NCI-H2029 (cell line): ENCODE measurements around the gene FOXS1.
"Not testable (repeated sequence)": the region's sequence is repeated elsewhere in the genome, so short reads cannot be mapped to it uniquely, and the experiment has no call there.

ENCODE experiments used
- DNase-seq: peaks from one replicate; lab custom pipeline; 2025; lab: John Stamatoyannopoulos, UW

The FOXS1 gene

DNA sequence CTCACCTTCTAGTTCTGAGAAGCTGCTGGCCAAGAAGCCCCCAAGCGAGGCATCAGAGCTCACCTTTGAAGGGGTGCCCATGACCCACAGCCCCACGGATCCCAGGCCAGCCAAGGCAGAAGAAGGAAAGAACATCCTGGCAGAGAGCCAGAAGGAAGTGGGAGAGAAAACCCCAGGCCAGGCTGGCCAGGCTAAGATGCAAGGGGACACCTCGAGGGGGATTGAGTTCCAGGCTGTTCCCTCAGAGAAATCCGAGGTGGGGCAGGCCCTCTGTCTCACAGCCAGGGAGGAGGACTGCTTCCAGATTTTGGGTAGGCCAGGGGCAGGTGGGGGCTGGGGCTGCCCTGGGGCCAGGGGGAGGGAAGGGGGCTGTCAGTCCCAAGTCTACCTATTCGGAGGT lies 24.0 kb downstream of the FOXS1 start:
- DNase-seq, result no peak

DNA sequence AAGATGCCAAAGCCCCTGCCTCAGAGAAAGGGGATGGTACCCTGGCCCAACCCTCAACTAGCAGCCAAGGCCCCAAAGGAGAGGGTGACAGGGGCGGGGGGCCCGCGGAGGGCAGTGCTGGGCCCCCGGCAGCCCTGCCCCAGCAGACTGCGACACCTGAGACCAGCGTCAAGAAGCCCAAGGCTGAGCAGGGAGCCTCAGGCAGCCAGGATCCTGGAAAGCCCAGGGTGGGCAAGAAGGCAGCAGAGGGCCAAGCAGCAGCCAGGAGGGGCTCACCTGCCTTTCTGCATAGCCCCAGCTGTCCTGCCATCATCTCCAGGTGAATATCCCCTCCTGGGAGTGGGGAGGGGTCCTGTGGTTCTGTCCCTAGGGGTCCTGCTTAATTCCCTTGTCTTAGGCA lies 25.2 kb downstream of the FOXS1 start:
- DNase-seq, result no peak

DNA sequence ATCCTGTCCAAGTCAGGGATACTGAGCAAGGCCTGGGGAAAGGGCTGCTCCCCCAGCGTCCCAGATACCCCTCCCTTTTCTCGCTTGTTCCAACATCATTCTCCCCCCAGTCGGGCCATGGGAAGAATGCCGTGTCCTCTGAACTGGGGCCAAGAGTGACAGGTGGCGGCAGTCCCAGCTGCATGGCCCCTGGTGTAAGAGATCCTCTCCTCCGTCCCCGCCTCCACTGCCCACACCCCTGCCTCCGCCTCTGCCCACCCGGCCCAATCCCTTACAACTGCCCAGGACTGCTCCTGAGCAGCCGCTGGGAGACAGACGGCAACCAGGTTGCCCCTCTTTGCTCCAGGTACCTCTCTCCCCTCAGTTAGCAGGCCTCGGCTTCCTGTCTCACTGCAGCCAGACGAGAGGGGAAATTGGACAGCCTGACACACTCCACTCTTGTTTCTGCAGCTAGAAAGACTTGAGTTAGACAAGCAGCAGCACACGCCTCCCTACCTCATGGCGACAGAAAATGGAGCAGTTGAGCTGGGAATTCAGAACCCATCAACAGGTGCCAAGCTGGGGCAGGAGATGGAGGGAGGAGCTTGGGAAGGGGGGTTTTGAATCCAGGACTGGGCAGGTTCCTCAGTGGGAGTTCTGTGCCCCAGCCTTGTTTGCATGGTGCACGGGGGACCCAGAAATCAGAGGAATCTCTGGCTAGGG lies 26.2 kb downstream of the FOXS1 start, which contains the start of gene MYLK2:
TSS of gene MYLK2 (plus strand) at position 274 of the 702 bp plus-strand sequence. CDS start at position 499, 225 bp downstream.
- DNase-seq, result peak; percentile 64

DNA sequence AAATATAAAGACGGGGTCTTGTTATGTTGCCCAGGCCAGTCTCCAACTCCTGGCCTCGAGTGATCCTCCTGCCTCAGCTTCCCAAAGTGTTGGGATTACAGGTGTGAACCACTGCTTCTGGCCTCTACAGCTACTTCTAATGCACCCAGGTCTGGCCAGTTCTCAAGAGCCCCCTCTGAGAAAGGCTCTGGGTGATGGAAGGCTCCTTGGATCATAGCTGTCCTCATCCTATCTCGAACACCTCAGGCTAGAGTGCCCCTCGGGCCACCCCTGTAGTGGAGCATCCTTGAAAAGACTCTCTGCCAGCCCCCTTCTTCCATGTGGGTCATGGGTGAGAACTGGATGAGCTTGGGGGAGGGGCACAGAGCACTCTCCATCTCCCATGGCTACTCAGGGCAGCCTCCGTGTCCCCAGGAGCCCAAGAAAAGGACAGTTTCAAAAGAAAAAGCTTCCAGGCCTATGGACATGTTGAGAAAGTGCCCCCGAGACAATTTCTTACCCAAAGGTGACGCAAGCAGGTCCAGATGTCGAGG lies 27.0 kb downstream of the FOXS1 start:
- DNase-seq, result no peak

DNA sequence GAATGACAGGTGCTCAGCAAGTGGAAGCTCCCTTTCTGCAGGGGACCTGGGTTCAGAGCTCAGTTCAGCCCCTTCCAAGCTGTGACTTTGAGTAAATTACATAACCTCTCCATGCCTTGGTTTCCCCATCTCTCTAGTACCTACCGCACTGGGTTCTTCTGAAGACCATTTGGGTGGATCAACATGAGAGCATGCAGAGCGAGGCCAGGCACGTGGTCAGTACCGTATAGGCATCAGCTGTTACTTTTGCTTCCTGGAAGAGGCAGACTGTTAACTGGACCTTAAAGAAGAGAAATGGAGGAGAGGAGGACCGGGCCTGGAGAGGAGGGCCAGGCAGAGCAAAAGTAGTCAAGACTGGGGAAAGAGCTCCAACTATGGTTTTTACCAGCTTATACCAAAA lies 27.9 kb downstream of the FOXS1 start:
- DNase-seq, result no peak

DNA sequence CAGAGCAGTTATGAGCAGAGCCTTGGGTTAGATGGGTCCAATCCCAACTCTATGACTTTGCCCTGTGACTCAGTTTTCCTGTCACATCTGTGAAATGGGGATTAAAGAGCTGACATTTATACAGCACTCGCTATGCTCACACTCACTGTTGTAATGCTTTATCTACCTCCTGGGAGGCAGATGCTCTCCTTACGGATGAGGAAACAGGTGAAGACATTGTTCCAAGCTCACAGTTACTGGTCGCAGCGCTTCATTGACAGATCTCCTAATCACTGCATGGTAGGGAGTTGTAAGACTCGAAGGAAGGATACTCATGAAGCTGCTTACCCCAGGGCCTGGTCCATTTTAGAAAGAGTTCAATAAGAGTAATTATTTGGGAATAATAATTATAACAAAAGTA lies 29.2 kb downstream of the FOXS1 start:
- no peak for DNase-seq

DNA sequence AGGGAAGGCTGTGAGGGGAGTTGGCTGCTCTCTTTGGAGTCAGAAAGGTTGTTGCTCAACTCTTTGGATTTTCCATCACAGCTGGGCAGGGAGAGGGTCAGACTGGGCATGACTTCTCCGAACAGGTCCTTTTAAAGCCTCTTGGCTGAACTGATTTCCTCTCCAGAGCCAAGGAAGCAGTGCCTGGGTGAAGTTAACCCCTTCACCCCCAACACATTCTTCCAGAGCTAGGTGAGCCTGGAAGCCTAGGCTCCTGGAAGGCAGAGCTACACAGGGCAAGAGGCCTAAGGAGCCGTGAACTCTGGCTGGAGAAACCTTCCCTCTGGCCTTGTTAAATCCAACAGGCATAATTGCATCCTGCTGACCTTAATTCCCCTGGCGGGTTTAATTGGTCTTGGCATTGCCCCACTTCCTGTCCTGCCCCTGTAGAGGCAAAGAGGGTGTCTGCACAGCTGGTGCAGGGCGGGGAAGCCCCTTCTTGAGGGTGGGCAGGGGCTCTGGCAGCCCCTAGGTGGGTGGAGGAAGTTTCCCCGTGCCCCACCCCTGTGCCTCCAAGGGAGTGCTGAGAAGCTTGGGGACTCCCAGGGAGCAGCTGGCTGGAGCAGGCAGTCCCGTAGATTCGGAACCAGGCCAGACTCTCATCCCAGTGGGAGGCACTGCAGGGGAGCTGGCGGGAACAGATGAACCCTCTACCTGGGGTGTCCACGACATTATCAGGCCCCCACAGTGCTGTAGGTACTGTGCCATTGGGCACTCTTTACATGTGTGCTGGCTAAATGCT lies 29.8 kb downstream of the FOXS1 start:
- no peak for DNase-seq

DNA sequence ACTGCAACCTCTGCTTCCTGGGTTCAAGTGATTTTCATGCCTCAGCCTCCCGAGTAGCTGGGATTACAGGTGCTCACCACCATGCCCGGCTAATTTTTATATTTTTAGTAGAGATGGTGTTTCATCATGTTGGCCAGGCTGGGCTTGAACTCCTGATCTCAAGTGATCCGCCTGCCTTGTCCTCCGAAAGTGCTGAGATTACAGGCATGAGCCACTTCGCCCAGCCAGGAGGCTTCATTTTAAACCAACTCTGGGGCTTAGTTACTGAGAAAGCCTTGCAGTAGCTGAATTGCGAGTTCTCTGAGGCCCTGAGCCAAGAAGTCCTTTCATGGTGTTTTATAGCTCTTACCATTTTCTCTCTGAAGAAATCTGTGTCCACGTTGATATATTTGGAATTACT lies 31.3 kb downstream of the FOXS1 start:
- not testable (repeated sequence) for DNase-seq

DNA sequence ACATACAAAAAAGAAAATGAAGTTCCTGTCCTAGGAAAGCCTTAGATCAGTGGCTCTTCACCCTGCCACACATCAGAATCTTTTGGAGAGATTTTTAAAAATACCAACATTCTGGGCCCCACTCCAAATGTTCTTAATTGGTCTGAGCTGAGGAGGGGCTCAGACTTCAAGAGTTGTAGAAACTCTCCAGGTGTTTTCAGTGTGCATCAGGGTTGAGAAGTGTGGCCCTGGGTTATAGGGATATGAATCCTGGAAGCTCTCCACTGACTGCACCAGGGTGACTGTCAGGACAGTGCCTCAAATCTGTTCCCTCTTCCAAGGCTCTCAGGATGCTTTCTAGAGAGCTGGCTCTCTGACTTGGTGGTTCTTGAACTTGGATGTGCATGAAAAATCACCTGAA lies 31.8 kb downstream of the FOXS1 start:
- no peak for DNase-seq

DNA sequence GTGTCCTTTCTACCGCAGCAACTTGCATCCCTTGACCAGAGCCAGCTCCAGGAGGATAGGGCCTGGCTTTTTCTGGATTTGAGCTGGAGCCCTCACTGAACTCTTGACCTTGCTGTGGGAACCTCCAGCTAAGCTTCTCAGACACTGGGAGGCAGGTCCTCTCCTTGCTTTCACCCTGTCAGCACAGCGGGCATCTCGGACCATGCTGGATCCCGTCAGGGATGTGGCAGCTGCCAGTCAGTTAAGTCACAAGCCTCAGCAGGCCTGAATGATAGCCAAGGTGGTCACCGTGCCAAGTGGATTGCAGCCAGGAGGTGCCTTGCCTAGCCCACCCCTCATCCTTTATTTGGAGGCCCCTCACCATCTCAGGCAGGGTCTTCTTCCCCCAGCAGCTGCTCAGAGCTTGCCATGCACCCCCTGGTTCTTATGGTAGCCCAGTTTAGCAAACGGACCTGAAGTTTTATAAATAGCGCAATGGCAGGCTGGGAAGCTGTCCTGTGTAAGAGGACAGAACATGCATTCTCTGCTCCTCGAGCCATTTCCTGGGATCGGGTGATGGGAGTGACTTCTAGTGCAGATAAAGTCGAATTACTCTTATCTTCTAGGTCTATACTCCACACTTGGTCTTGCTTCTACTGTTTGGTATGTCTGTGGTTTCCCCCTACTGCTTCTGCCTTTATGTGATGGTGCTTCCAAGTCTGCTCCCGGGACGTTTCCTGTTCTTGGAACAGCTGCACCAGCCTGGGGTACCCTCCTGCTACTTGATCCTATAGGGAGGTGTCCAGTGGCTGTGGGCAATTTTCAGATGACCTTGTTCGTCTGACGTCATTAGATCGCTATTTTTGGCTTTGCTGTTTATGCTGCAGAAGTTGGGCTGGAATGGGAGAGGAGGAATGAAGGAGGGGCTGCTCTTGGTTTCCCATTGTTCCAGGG lies 33.3 kb downstream of the FOXS1 start:
- DNase-seq, result no peak

DNA sequence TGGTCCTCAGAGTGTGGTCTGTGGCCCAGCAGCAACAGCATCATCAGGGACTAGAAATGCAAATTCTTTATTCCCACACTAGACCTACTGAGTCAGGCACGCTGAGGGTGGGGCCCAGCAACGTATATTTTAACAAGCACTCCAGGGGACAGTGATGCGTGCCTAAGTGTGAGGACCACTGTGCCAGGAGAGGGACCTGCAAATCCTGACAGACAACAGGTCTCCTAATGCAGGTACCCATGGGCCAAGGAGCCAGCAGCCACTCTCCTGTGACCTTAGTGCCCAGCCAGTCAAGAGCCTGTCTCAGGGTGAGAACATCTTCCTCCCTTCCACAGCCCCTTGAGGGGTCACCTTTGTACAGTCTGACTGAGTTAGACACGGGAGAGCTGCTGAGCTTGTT lies 34.2 kb downstream of the FOXS1 start:
- no peak for DNase-seq

DNA sequence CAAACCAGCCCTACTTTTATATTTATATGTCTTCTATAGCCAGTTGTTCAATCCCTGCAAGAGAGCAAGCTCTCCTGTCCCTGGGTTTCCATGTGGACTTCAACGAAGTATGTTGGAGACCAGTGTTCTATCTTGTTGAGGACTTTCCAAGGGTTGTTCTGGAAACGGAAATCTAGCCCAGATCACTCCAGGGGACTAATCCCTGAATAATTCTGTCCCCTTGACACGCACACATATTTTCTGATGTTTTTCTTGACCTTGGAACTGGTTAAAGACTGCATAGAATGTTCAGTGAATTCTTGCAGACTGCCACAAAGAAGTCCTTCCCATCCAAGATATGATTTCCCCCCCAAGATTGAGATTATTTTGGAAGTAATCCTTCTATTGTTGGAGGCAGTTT lies 35.7 kb downstream of the FOXS1 start:
- DNase-seq, result no peak

DNA sequence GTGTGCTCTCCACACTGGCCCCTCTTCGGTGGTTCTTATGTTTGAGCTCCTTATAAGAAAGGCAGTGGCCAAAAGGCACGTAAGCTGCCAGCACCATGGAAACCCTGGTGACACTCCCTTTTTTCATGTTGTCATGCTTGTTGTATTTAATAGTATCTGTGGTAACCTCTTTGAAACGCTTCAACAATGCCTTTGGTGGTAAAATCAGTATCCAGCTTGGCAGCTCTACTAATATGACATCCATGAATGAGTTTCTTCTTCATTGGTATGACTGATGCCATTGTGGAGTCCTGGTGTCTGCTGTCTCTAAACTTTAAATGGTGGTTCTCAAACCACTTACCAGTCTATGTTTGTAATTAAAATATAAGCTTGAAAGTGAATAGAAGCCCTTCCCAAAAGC lies 36.9 kb downstream of the FOXS1 start:
- no peak for DNase-seq

DNA sequence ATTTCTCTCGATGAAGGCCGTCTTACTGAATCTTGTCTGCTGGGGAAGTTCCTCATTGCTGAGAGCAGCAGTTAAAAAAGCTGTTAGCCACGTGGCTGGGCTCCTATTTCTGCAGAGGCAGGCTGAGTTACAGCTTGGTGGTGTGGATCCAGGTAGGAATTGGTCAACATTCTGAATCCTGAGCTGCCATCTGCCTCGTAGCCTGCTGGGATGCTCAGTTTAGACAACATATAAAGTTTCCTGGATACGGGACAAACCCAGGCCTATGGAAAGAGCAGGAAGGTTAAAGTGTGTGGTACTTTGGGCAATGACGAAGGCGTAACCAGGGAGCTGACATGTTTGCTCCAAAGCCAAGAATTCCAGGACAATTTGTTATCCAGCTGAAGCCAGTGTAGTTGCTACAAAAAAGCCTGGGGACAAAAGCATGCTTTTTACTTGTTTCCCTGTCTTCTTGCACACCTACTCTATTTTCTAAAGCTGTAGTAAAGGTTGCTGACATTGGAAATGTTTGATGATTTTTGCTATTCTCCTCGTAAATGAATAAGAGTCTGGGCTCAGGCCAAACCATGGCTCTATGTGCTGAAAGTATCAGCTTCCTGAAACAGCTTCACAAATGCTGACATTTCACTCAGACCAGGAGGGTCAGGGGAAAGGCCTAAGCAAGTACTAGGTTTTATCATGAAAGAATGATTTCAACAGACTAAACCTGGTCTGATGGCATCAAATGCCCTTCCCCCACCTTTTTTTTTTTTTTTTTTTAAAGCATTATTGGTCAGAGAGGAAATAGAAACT lies 38.6 kb downstream of the FOXS1 start:
- no peak for DNase-seq

DNA sequence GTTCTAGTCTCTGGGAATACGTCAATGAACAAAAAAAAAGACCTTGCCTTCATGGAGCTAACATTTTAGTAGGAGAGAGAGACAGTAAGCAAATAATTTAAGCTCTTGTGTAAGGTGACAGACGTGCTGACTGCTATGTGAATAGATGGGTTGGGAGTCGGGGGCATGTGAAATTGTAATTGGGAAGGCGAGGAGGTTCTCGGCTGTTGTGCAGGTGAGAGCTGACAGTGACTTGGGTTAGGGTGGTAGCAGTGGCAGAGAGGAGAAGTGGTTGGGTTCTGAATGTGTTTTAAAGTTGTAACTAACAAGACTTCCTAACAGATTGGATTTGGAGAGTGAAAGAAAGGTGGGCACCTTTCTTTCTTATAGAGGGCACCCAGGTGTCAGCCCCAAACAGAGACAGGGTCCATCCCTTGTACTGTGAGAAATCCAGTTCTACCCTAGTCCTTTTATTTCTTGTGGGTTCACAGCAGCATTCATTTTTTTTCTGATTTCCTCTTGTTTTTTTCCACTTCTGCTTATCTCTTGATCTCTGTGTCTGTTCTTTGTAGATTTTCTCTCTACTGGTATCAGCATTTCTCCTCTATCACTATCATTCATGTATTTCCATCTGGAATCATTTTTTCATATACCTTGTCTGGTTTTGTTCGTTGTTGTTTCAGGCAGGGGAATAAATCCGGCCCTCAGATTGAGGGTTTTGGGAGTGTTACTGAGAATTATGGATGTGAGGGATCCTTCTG lies 41.7 kb downstream of the FOXS1 start:
- DNase-seq, result no peak

DNA sequence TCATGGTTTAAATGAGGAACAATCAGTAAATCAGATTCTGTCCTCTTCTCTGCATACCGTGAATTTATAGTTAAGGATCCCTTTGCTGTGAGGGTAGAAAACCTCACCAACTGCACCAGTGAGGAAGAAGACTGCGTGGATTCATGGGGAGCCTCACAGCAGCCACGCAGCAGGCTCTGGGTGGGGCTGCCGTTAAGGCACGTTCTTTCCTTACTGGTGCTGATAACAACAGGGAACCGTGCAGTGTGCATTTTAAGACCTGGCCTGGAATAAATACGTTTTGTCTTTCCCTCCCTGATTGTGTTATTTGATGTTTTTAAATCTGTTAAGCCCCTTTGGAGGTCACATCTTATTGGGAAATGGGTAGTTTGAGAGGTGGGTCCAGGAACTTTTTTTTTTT lies 43.9 kb downstream of the FOXS1 start:
- DNase-seq, result no peak

DNA sequence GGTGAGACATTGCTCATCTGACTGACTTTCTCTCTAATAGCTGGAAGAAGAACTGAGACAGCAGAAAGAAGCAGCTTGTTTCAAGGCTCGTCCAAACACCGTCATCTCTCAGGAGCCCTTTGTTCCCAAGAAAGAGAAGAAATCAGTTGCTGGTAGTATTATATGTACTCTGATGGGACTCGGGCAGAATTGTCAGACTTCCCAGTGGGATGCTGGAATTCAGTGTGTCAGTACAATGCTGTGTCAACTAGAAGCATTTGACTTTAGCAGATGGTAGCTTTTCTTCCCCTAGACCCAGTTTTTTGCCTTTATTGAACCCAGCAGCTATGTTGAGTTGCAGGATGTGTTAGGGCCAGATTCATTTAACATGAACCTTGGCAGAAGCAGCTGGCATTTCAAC lies 48.0 kb downstream of the FOXS1 start:
- DNase-seq, result no peak
